HCT116 (cell line): Measurements from ENCODE around the gene FAM20C. TPM values are rescaled to one million over a fixed set of nuclear protein-coding genes. Genes with fewer than 3 reads are reported as not detected.

ENCODE experiments used
- ATAC-seq: fragments of 200-7000 bp; cut with Tn5 transposase; 2 replicates; pipeline ENCODE4 v1.9.1; 2020; ENCODE audit warnings: mild to moderate bottlenecking, moderate library complexity
- BruUV-seq: library from RNA; stranded (reverse); fragments of 400-500 nt; replicated peaks from 2 replicates; lab custom pipeline; 2021; lab: Mats Ljungman, UMichigan
- CTCF ChIA-PET: fragments of 300-600 bp; sonication (Branson Sonifier 250); formaldehyde crosslinking; loops from one replicate; lab custom pipeline; 2021; ENCODE audit warnings: antibody characterized with exemption; lab: Charles Lee
- POLR2A ChIA-PET: fragments of 300-600, 350-600 bp; sonication (Branson Sonifier 250); formaldehyde crosslinking; loops from one replicate; lab custom pipeline; 2021; ENCODE audit warnings: antibody characterized with exemption; lab: Charles Lee
- RAD21 ChIA-PET, 2 experiments: fragments of 300-600 bp; sonication (Branson Sonifier 250); formaldehyde crosslinking; loops; one replicate each; lab custom pipeline; 2023; ENCODE audit warnings: low total read pairs in 2 of 2; ENCODE audit not compliant: uncharacterized antibody in 2 of 2, unreplicated experiment in 2 of 2, low non-redundant PET in 1 of 2; lab: Charles Lee
- DNase-seq: peaks from one replicate; pipeline ENCODE4 v3.0.0-alpha.2; 2010; ENCODE audit warnings: low read depth, low spot score
- H2AFZ ChIP-seq: fragments of 200-600 bp; shearing (Covaris generic), sonication (generic); 2 replicates; pipeline ENCODE4 v1.6.1; 2017; ENCODE audit warnings: low read depth, mixed run types, mixed read lengths, antibody characterized with exemption, low read length; ENCODE audit not compliant: poor library complexity, severe bottlenecking
- H3K27ac ChIP-seq: 2 replicates; pipeline ENCODE4 v1.5.1; 2012; ENCODE audit warnings: low read depth, low read length
- H3K27me3 ChIP-seq: fragments of 200-600 bp; sonication (generic); 2 replicates; pipeline ENCODE4 v1.6.1; 2016; ENCODE audit warnings: mixed run types, low read length, mixed read lengths; ENCODE audit not compliant: insufficient read depth
- H3K36me3 ChIP-seq, 2 experiments: fragments of 200-500 bp in 1 of 2; fragments of 200-600 bp in 1 of 2; sonication (Bioruptor generic) in 1 of 2; sonication (generic) in 1 of 2; 2 replicates each; pipeline versions ENCODE4 v1.5.1 to v1.6.1; 2014 to 2016; ENCODE audit warnings: low read length in 2 of 2, inconsistent platforms in 1 of 2, mixed read lengths in 1 of 2, mixed run types in 1 of 2; ENCODE audit not compliant: insufficient read depth in 2 of 2, control insufficient read depth in 1 of 2
- H3K4me1 ChIP-seq, 2 experiments: fragments of 200-600 bp in 1 of 2; sonication (generic) in 1 of 2; 2 replicates each; pipeline versions ENCODE4 v1.5.1 to v1.6.1; 2012 to 2017; ENCODE audit warnings: low read length in 2 of 2, inconsistent platforms in 1 of 2, mild to moderate bottlenecking in 1 of 2, mixed read lengths in 1 of 2, mixed run types in 1 of 2, moderate library complexity in 1 of 2; ENCODE audit not compliant: insufficient read depth in 2 of 2, control insufficient read depth in 1 of 2
- H3K4me2 ChIP-seq: fragments of 200-600 bp; sonication (generic); 2 replicates; pipeline ENCODE4 v1.6.1; 2017; ENCODE audit warnings: mixed run types, low read length, mixed read lengths
- H3K4me3 ChIP-seq, 2 experiments: fragments of 200-600 bp in 1 of 2; sonication (generic) in 1 of 2; replicated peaks in 1 of 2; 2 replicates each; pipeline ENCODE4 v1.5.1; 2011 to 2016; ENCODE audit warnings: low read length in 2 of 2, control low read depth in 1 of 2, low read depth in 1 of 2, mild to moderate bottlenecking in 1 of 2, mixed read lengths in 1 of 2, mixed run types in 1 of 2
- H3K79me2 ChIP-seq: fragments of 200-600 bp; sonication (generic); 2 replicates; pipeline ENCODE4 v1.6.1; 2017; ENCODE audit warnings: mild to moderate bottlenecking, mixed run types, low read length, moderate library complexity, mixed read lengths; ENCODE audit not compliant: insufficient read depth
- H3K9ac ChIP-seq: fragments of 200-600 bp; sonication (generic); 2 replicates; pipeline ENCODE4 v1.6.1; 2016; ENCODE audit warnings: low read length, mixed read lengths
- H3K9me2 ChIP-seq: fragments of 200-600 bp; sonication (generic), shearing (Covaris generic); 2 replicates; pipeline ENCODE4 v1.6.1; 2017; ENCODE audit warnings: mixed run types, mild to moderate bottlenecking, moderate library complexity; ENCODE audit not compliant: insufficient read depth
- H3K9me3 ChIP-seq, 2 experiments: fragments of 200-500 bp in 1 of 2; fragments of 200-600 bp in 1 of 2; sonication (Bioruptor generic) in 1 of 2; sonication (generic) in 1 of 2; 2 replicates each; pipeline ENCODE4 v1.6.1; 2014 to 2017; ENCODE audit warnings: low read length in 2 of 2, mixed read lengths in 2 of 2, inconsistent platforms in 1 of 2, low read depth in 1 of 2, mild to moderate bottlenecking in 1 of 2, mixed run types in 1 of 2, moderate library complexity in 1 of 2; ENCODE audit not compliant: control insufficient read depth in 1 of 2, insufficient read depth in 1 of 2
- H4K20me1 ChIP-seq: fragments of 200-600 bp; sonication (generic), shearing (Covaris generic); 2 replicates; pipeline ENCODE4 v1.6.1; 2017; ENCODE audit warnings: mixed run types, mild to moderate bottlenecking, moderate library complexity; ENCODE audit not compliant: insufficient read depth
- ATF3 ChIP-seq: IDR thresholded peaks from 2 replicates; pipeline ENCODE4 v1.6.1; 2012
- CTCF ChIP-seq, 3 experiments: fragments of 200-600 bp in 1 of 3; sonication (generic) in 1 of 3; IDR thresholded peaks in 2 of 3; conservative IDR thresholded peaks in 1 of 3; 2 replicates each; pipeline ENCODE4 v1.5.1; 2012 to 2017; ENCODE audit warnings: low read depth in 2 of 3, low read length in 2 of 3, antibody characterized with exemption in 1 of 3, borderline replicate concordance in 1 of 3, control low read depth in 1 of 3, mild to moderate bottlenecking in 1 of 3, mixed read lengths in 1 of 3, mixed run types in 1 of 3, moderate library complexity in 1 of 3; ENCODE audit not compliant: insufficient read depth in 1 of 3
- ELF1 ChIP-seq: IDR thresholded peaks from 2 replicates; pipeline ENCODE4 v1.6.1; 2012; ENCODE audit warnings: low read depth, borderline replicate concordance
- FOSL1 ChIP-seq: IDR thresholded peaks from 2 replicates; pipeline ENCODE4 v1.6.1; 2012; ENCODE audit warnings: low read depth
- JUND ChIP-seq: IDR thresholded peaks from 2 replicates; pipeline ENCODE4 v1.6.1; 2012
- POLR2A ChIP-seq: IDR thresholded peaks from 2 replicates; pipeline ENCODE4 v1.7.0; 2011; ENCODE audit warnings: borderline replicate concordance; ENCODE audit not compliant: insufficient read depth, insufficient read length; ENCODE audit errors: extremely low read depth
- RAD21 ChIP-seq: IDR thresholded peaks from 2 replicates; pipeline ENCODE4 v1.6.1; 2012; ENCODE audit warnings: low read depth, mild to moderate bottlenecking
- SIN3A ChIP-seq: IDR thresholded peaks from 2 replicates; pipeline ENCODE4 v1.6.1; 2012; ENCODE audit warnings: low read depth
- SP1 ChIP-seq: IDR thresholded peaks from 2 replicates; pipeline ENCODE4 v1.6.1; 2012; ENCODE audit warnings: low read depth
- ZNF274 ChIP-seq: fragments of 200-500 bp; sonication (Bioruptor generic); IDR thresholded peaks from 2 replicates; pipeline ENCODE4 v1.6.1; 2014; ENCODE audit warnings: mild to moderate bottlenecking, low read depth, low read length, inconsistent platforms
- intact Hi-C: fragments of 100-400 bp; cut with micrococcal nuclease; formaldehyde crosslinking; loops from 2 replicates; pipeline ENCODE4 v1.10.0; 2022
- total RNA-seq: library from RNA; stranded (reverse); gene quantifications from one replicate; pipeline ENCODE4 v1.2.1, GENCODE V29; 2021; ENCODE audit not compliant: unreplicated experiment

Gene FAM20C
- total RNA-seq, 1 experiment from 2014 or later, result 27.1 TPM

- Histone ChIP-seq H3K27me3 (no peaks in the 10 kb centered on the region), H3K4me1 (no peaks in the 10 kb centered on the region), H3K4me2 (no peak overlapping the region), H3K4me3 (no peak overlapping the region), H3K9me3 (peaks cover 16 to 19% of the 10 kb centered on the region in 2 experiments; a peak in 2 of 4 replicates), H4K20me1 (no peaks in the 10 kb centered on the region), H3K79me2 (no peaks in the 10 kb centered on the region), H3K9ac (no peak overlapping the region), H3K27ac (no peak overlapping the region), H3K9me2 (no peaks in the 10 kb centered on the region), H2AFZ (no peak overlapping the region), H3K36me3 (no peaks in the 10 kb centered on the region)
- DNase-seq (no peak), ATAC-seq (no peak)
- ChIA-PET RAD21 (no interaction called here), CTCF (no interaction called here), POLR2A (no interaction called here)
- intact Hi-C loops, result no loop called here
- no peak for TF ChIP-seq JUND
- TF ChIP-seq ZNF274, result no peak
- no peak for TF ChIP-seq SP1
- no peak for TF ChIP-seq FOSL1
- no peak for TF ChIP-seq ATF3
- no peak for TF ChIP-seq SIN3A
- no peak for TF ChIP-seq ELF1
- BruUV-seq, result no TSS peak
These were observed 73.9 kb downstream of the FAM20C start for GRCh38 chr7:265998-266850.

- Histone ChIP-seq H2AFZ (no peak overlapping the region), H3K36me3 (no peaks in the 10 kb centered on the region), H3K27me3 (no peaks in the 10 kb centered on the region), H3K4me1 (no peaks in the 10 kb centered on the region), H3K9me2 (no peaks in the 10 kb centered on the region), H3K27ac (no peak overlapping the region), H3K4me2 (no peak overlapping the region), H3K9me3 (peaks cover 10 to 11% of the 10 kb centered on the region in 2 experiments; a peak in 2 of 4 replicates), H3K9ac (no peak overlapping the region), H3K79me2 (no peaks in the 10 kb centered on the region), H3K4me3 (no peak overlapping the region), H4K20me1 (no peaks in the 10 kb centered on the region)
- BruUV-seq, result no TSS peak
- no peak for DNase-seq
- TF ChIP-seq CTCF (IDR thresholded peaks at IDR 0.05 in 2 of 3, conservative IDR thresholded peaks at IDR 0.05 in 1 of 3; ENCODE audit: borderline replicate concordance in 1 of 3, insufficient read depth in 1 of 3, low read depth in 2 of 3, low read length in 2 of 3) (0 out of 6 replicates have a peak, but pooled peaks of 2 of the 3 experiments have one; percentile 23 to 32), POLR2A (no peak), SIN3A (no peak), RAD21 (peak; percentile 55), SP1 (no peak)
- POLR2A ChIA-PET, result no interaction called here
- CTCF ChIA-PET, result no interaction called here
- RAD21 ChIA-PET, result no interaction called here
- intact Hi-C loops, result no loop called here
- ATAC-seq, result no peak
These were observed 74.8 kb downstream of the FAM20C start for GRCh38 chr7:266851-267840.
